SU-DHL-6 (cell line): Measurements from ENCODE around the gene KREMEN1.

Experiments used
- H2AFZ ChIP-seq: fragments of 200-600 bp; sonication (generic); 2 replicates; pipeline ENCODE4 v1.6.1; 2014; ENCODE audit warnings: low read depth, mild to moderate bottlenecking, moderate library complexity, mixed read lengths, antibody characterized with exemption, low read length; ENCODE audit not compliant: severe bottlenecking
- H3F3A ChIP-seq: fragments of 200-600 bp; shearing (Covaris generic); 2 replicates; pipeline ENCODE4 v1.6.0; 2016; ENCODE audit warnings: antibody characterized with exemption, mild to moderate bottlenecking; ENCODE audit not compliant: insufficient read depth
- H3K27ac ChIP-seq: fragments of 200-600 bp; sonication (generic); 2 replicates; pipeline ENCODE4 v1.5.1; 2016; ENCODE audit warnings: low read depth, mild to moderate bottlenecking, low read length, moderate library complexity, mixed read lengths
- H3K27me3 ChIP-seq: fragments of 200-600 bp; sonication (generic), shearing (Covaris generic); 2 replicates; pipeline ENCODE4 v1.6.0; 2014; ENCODE audit warnings: mild to moderate bottlenecking, low read length
- H3K36me3 ChIP-seq: fragments of 200-600 bp; sonication (generic); 2 replicates; pipeline ENCODE4 v1.6.1; 2014; ENCODE audit warnings: mild to moderate bottlenecking, low read length, mixed read lengths
- H3K4me2 ChIP-seq: fragments of 300-600, 200-600 bp; shearing (Covaris generic), sonication (generic); 2 replicates; pipeline ENCODE4 v1.6.0; 2014; ENCODE audit warnings: low read length, low read depth, mild to moderate bottlenecking; ENCODE audit not compliant: poor library complexity, severe bottlenecking
- H3K4me3 ChIP-seq: fragments of 200-600 bp; sonication (generic); 2 replicates; pipeline ENCODE4 v1.5.1; 2014; ENCODE audit warnings: antibody characterized with exemption, low read length, mild to moderate bottlenecking, mixed read lengths; ENCODE audit not compliant: insufficient read depth, poor library complexity, severe bottlenecking
- H3K79me2 ChIP-seq: fragments of 200-600 bp; sonication (generic); 2 replicates; pipeline ENCODE4 v1.6.1; 2014; ENCODE audit warnings: mild to moderate bottlenecking, low read length, moderate library complexity; ENCODE audit not compliant: insufficient read depth
- H3K9ac ChIP-seq: fragments of 200-600 bp; sonication (generic); 2 replicates; pipeline ENCODE4 v1.7.0; 2014; ENCODE audit warnings: mild to moderate bottlenecking, low read length
- H3K9me2 ChIP-seq: fragments of 200-600 bp; sonication (generic); replicated peaks from 2 replicates; pipeline ENCODE4 v1.6.1; 2014; ENCODE audit warnings: low read length; ENCODE audit not compliant: insufficient read depth
- H3K9me3 ChIP-seq: fragments of 200-600 bp; sonication (generic); 2 replicates; pipeline ENCODE4 v1.6.1; 2014; ENCODE audit warnings: low read length, mixed read lengths; ENCODE audit not compliant: insufficient read depth
- H4K20me1 ChIP-seq: fragments of 200-600 bp; sonication (generic); 2 replicates; pipeline ENCODE4 v1.6.1; 2014; ENCODE audit warnings: low read depth, mild to moderate bottlenecking, antibody characterized with exemption, low read length, moderate library complexity, mixed read lengths
- EZH2phosphoT487 ChIP-seq: fragments of 200-600 bp; sonication (generic), shearing (Covaris generic); conservative IDR thresholded peaks from 2 replicates; pipeline ENCODE4 v1.6.1; 2018; ENCODE audit warnings: mild to moderate bottlenecking, antibody characterized with exemption, low read length, moderate library complexity, mixed read lengths
- TF ChIP-seq, protein P1 (sequence below): fragments of 200-600 bp; sonication (generic); IDR thresholded peaks from one replicate; pipeline ENCODE4 v1.5.1; 2017; ENCODE audit warnings: antibody characterized with exemption, mild to moderate bottlenecking, low read length, moderate library complexity; ENCODE audit not compliant: insufficient read depth, poor library complexity, severe bottlenecking

The KREMEN1 gene

DNA sequence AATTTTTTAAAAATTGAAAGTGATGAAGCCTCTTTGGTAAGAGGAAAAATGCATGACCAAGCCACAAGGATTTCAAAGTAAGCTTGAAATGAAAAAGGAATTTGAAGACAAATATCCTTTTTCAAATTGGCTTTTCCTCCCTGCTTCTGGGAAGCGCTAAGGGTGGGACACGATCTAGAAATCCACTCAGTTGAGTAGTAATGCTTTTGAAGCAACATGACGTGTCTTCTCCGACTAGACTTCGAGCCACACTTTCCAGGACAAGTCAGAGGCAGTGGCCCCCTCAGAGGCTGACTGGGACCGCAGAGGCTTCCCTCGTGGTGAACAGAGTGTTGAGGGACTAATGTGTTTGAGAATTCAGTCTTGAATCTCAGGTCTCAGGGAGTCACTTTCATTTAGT is 39.8 kb downstream of the KREMEN1 start:
- TF ChIP-seq EZH2phosphoT487: no peak
- TF ChIP-seq, protein P1, sequence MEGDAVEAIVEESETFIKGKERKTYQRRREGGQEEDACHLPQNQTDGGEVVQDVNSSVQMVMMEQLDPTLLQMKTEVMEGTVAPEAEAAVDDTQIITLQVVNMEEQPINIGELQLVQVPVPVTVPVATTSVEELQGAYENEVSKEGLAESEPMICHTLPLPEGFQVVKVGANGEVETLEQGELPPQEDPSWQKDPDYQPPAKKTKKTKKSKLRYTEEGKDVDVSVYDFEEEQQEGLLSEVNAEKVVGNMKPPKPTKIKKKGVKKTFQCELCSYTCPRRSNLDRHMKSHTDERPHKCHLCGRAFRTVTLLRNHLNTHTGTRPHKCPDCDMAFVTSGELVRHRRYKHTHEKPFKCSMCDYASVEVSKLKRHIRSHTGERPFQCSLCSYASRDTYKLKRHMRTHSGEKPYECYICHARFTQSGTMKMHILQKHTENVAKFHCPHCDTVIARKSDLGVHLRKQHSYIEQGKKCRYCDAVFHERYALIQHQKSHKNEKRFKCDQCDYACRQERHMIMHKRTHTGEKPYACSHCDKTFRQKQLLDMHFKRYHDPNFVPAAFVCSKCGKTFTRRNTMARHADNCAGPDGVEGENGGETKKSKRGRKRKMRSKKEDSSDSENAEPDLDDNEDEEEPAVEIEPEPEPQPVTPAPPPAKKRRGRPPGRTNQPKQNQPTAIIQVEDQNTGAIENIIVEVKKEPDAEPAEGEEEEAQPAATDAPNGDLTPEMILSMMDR: no peak
- Histone ChIP-seq H4K20me1 (no peaks in the 10 kb centered on the region), H3K4me2 (no peak overlapping the region), H3K36me3 (no peaks in the 10 kb centered on the region), H3K9ac (no peak overlapping the region), H3K4me3 (no peak overlapping the region), H3K9me2 (no peaks in the 10 kb centered on the region), H3K27me3 (no peaks in the 10 kb centered on the region), H3K9me3 (no peaks in the 10 kb centered on the region), H2AFZ (no peak overlapping the region), H3K79me2 (no peaks in the 10 kb centered on the region), H3F3A (no peaks in the 10 kb centered on the region), H3K27ac (no peak overlapping the region)

DNA sequence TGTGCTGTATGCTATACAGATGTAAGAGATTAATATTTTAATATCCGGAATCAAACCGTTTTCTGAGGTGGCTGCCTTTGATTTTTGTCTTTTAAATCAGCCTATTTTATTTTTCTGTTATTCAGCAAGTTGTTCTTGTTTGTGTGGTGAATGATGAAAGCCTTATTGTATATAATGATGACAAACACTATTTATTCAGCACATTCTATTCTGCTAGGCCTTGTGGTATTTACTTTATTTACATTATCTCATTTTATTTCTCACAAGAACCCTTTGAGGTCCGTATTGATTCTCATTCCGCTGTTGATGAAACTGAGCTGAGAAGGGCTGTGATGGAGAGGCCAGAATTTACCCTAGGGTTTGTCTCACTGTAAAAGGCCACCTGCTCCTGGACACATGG is 40.5 kb downstream of the KREMEN1 start:
- H3K36me3 ChIP-seq: no peaks in the 10 kb centered on the region
- no peak overlapping the region for H3K27ac ChIP-seq
- H3K9ac ChIP-seq: no peak overlapping the region
- TF ChIP-seq EZH2phosphoT487: no peak
- TF ChIP-seq, protein P1: no peak
- H3K9me2 ChIP-seq: no peaks in the 10 kb centered on the region
- no peaks in the 10 kb centered on the region for H4K20me1 ChIP-seq
- H3F3A ChIP-seq: no peaks in the 10 kb centered on the region
- H3K4me3 ChIP-seq: no peak overlapping the region
- H3K4me2 ChIP-seq: no peak overlapping the region
- no peak overlapping the region for H2AFZ ChIP-seq
- no peaks in the 10 kb centered on the region for H3K27me3 ChIP-seq
- H3K9me3 ChIP-seq: no peaks in the 10 kb centered on the region
- no peaks in the 10 kb centered on the region for H3K79me2 ChIP-seq

DNA sequence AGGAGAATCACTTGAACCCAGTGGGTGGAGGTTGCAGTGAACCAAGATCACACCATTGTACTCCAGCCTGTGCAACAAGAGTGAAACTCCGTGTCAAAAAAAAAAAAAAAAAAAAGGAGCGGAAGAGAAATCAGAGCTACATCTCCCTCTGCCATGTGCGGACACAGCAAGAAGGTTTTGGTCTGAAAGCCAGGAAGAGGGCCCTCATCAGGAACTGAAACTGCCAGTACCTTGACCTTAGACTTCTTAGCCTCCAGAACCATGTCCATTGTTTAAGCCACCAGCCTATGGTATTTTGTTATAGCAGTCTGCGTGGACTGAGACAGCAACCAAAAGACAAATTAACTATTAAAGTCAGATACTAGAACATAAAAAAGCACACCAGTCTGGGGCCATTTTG is 41.6 kb downstream of the KREMEN1 start:
- Histone ChIP-seq H3K9me2 (no peaks in the 10 kb centered on the region), H4K20me1 (no peaks in the 10 kb centered on the region), H2AFZ (no peak overlapping the region), H3K9ac (no peak overlapping the region), H3K27me3 (no peaks in the 10 kb centered on the region), H3F3A (no peaks in the 10 kb centered on the region), H3K9me3 (no peaks in the 10 kb centered on the region), H3K27ac (no peak overlapping the region), H3K36me3 (no peaks in the 10 kb centered on the region), H3K4me3 (no peak overlapping the region), H3K4me2 (no peak overlapping the region), H3K79me2 (no peaks in the 10 kb centered on the region)
- no peak for TF ChIP-seq EZH2phosphoT487
- TF ChIP-seq, protein P1: no peak
